ENCODE data around the gene HIVEP3. TPM values are rescaled to one million over a fixed set of nuclear protein-coding genes. Genes with fewer than 3 reads are reported as not detected.
A peak's percentile ranks its signal among the peaks of the same experiment; 100 is the strongest.
"Not testable (repeated sequence)": the region's sequence is repeated elsewhere in the genome, so short reads cannot be mapped to it uniquely, and the experiment has no call there.

HIVEP3 gene
- total RNA-seq, 1 experiment from 2014 or later: not detected

GRCh38 chr1:41711581-41711980, 207.1 kb downstream of the HIVEP3 start:
- DNase-seq (ENCODE audit: low spot score): no peak
- in situ Hi-C loops (cut with HindIII; ENCODE audit: low sequenced_read_pairs): no loop called here

GRCh38 chr1:41710980-41711379, 207.7 kb downstream of the HIVEP3 start:
- DNase-seq (ENCODE audit: low spot score): no peak
- in situ Hi-C loops (cut with HindIII; ENCODE audit: low sequenced_read_pairs): no loop called here

GRCh38 chr1:41709873-41710272, 208.8 kb downstream of the HIVEP3 start:
- in situ Hi-C loops (cut with HindIII; ENCODE audit: low sequenced_read_pairs): no loop called here

GRCh38 chr1:41709331-41709730, 209.4 kb downstream of the HIVEP3 start:
- in situ Hi-C loops (cut with HindIII; ENCODE audit: low sequenced_read_pairs): no loop called here
- DNase-seq (ENCODE audit: low spot score): no peak

More at GRCh38 chr1:41709873-41710272, 208.8 kb downstream of the HIVEP3 start:
- DNase-seq (ENCODE audit: low spot score): no peak

- in situ Hi-C loops (cut with HindIII; ENCODE audit: low sequenced_read_pairs): no loop called here
- DNase-seq (ENCODE audit: low spot score): no peak
These were observed 210.4 kb downstream of the HIVEP3 start for GRCh38 chr1:41708332-41708731.

- in situ Hi-C loops (cut with HindIII; ENCODE audit: low sequenced_read_pairs): no loop called here
- DNase-seq (ENCODE audit: low spot score): no peak
These were observed 210.9 kb downstream of the HIVEP3 start for GRCh38 chr1:41707793-41708192.

- in situ Hi-C loops (cut with HindIII; ENCODE audit: low sequenced_read_pairs): no loop called here
- no peak for DNase-seq (ENCODE audit: low spot score)
These were observed 212.9 kb downstream of the HIVEP3 start for GRCh38 chr1:41705798-41706197.

GRCh38 chr1:41704196-41704595, 214.5 kb downstream of the HIVEP3 start:
- in situ Hi-C loops (cut with HindIII; ENCODE audit: low sequenced_read_pairs): loop anchor here (5.0 kb wide), 1 partner anchor 107 kb away; no protein-coding TSS in a partner anchor
- no peak for DNase-seq (ENCODE audit: low spot score)

GRCh38 chr1:41702771-41703170, 216.0 kb downstream of the HIVEP3 start:
- in situ Hi-C loops (cut with HindIII; ENCODE audit: low sequenced_read_pairs): loop anchor here (5.0 kb wide), 1 partner anchor 105 kb away; no protein-coding TSS in a partner anchor
- no peak for DNase-seq (ENCODE audit: low spot score)

GRCh38 chr1:41700986-41701535, 217.7 kb downstream of the HIVEP3 start:
- DNase-seq (ENCODE audit: low spot score): no peak
- in situ Hi-C loops (cut with HindIII; ENCODE audit: low sequenced_read_pairs): loop anchor here (5.0 kb wide), 1 partner anchor 104 kb away; no protein-coding TSS in a partner anchor

- in situ Hi-C loops (cut with HindIII; ENCODE audit: low sequenced_read_pairs): loop anchor here (5.0 kb wide), 1 partner anchor 103 kb away; no protein-coding TSS in a partner anchor
These were observed 218.1 kb downstream of the HIVEP3 start for GRCh38 chr1:41700581-41700980.

GRCh38 chr1:41699861-41700248, 218.9 kb downstream of the HIVEP3 start:
- DNase-seq (ENCODE audit: low spot score): no peak
- in situ Hi-C loops (cut with HindIII; ENCODE audit: low sequenced_read_pairs): loop anchor here (5.0 kb wide), 1 partner anchor 103 kb away; no protein-coding TSS in a partner anchor

More at GRCh38 chr1:41700581-41700980, 218.1 kb downstream of the HIVEP3 start:
- DNase-seq (ENCODE audit: low spot score): peak; percentile 40

GRCh38 chr1:41698916-41699860, 219.5 kb downstream of the HIVEP3 start:
- in situ Hi-C loops (cut with HindIII; ENCODE audit: low sequenced_read_pairs): no loop called here
- no peak for DNase-seq (ENCODE audit: low spot score)

- DNase-seq (ENCODE audit: low spot score): no peak
These were observed 222.3 kb downstream of the HIVEP3 start for GRCh38 chr1:41696381-41696780.

GRCh38 chr1:41695118-41695745, 223.5 kb downstream of the HIVEP3 start:
- DNase-seq (ENCODE audit: low spot score): peak; percentile 57
- in situ Hi-C loops (cut with HindIII; ENCODE audit: low sequenced_read_pairs): no loop called here

More at GRCh38 chr1:41696381-41696780, 222.3 kb downstream of the HIVEP3 start:
- in situ Hi-C loops (cut with HindIII; ENCODE audit: low sequenced_read_pairs): no loop called here

GRCh38 chr1:41691966-41692365, 226.8 kb downstream of the HIVEP3 start:
- in situ Hi-C loops (cut with HindIII; ENCODE audit: low sequenced_read_pairs); DNase-seq (ENCODE audit: low spot score): not testable (repeated sequence)

GRCh38 chr1:41691424-41691823, 227.3 kb downstream of the HIVEP3 start:
- in situ Hi-C loops (cut with HindIII; ENCODE audit: low sequenced_read_pairs): no loop called here
- DNase-seq (ENCODE audit: low spot score): no peak

GRCh38 chr1:41690331-41690730, 228.4 kb downstream of the HIVEP3 start:
- in situ Hi-C loops (cut with HindIII; ENCODE audit: low sequenced_read_pairs): no loop called here
- no peak for DNase-seq (ENCODE audit: low spot score)

GRCh38 chr1:41689558-41689981, 229.2 kb downstream of the HIVEP3 start:
- in situ Hi-C loops (cut with HindIII; ENCODE audit: low sequenced_read_pairs): no loop called here
- DNase-seq (ENCODE audit: low spot score): peak; percentile 47

GRCh38 chr1:41689139-41689538, 229.6 kb downstream of the HIVEP3 start:
- no peak for DNase-seq (ENCODE audit: low spot score)
- in situ Hi-C loops (cut with HindIII; ENCODE audit: low sequenced_read_pairs): no loop called here
